Ovary (tissue), 9 donors: ENCODE measurements around the gene MAN1A1. TPM values are rescaled to one million over a fixed set of nuclear protein-coding genes. Genes with fewer than 3 reads are reported as not detected.

Source experiments
- DNase-seq, 5 donors: peaks; one replicate each; pipeline ENCODE4 v3.0.0-alpha.2; 2019 to 2020
- H3K27ac ChIP-seq, 2 donors: fragments of 200-600 bp; one replicate each; pipeline versions ENCODE4 v1.5.1 to v1.8.0; 2019 to 2022
- H3K27me3 ChIP-seq: fragments of 200-600 bp; one replicate; pipeline ENCODE4 v1.8.0; 2022
- H3K36me3 ChIP-seq: fragments of 200-600 bp; sonication (generic); one replicate; pipeline ENCODE4 v1.5.1; 2019
- H3K4me1 ChIP-seq: one replicate; pipeline ENCODE4 v1.8.1; 2013; ENCODE audit warnings: mild to moderate bottlenecking, moderate library complexity; ENCODE audit not compliant: insufficient read depth
- H3K4me3 ChIP-seq: fragments of 200-600 bp; sonication (generic); one replicate; pipeline ENCODE4 v1.5.1; 2017
- H3K9me3 ChIP-seq, 2 donors: fragments of 200-600 bp in 1 of 2; sonication (generic) in 1 of 2; one replicate each; pipeline versions ENCODE4 v1.5.1 to v1.8.1; 2013 to 2019; ENCODE audit warnings: mild to moderate bottlenecking in 1 of 2, moderate library complexity in 1 of 2
- CTCF ChIP-seq, 3 donors: fragments of 450-650 bp in 2 of 3; fragments of 200-600 bp in 1 of 3; IDR thresholded peaks; one replicate each; pipeline versions ENCODE4 v1.5.1 to v1.8.0; 2016 to 2022; ENCODE audit warnings: antibody characterized with exemption in 3 of 3, mild to moderate bottlenecking in 1 of 3
- EP300 ChIP-seq: sonication (generic); formaldehyde crosslinking; IDR thresholded peaks from one replicate; pipeline ENCODE4 v1.6.1; 2017; ENCODE audit warnings: antibody characterized with exemption
- POLR2A ChIP-seq: fragments of 450-650 bp; IDR thresholded peaks from one replicate; pipeline ENCODE4 v1.6.1; 2017; ENCODE audit warnings: antibody characterized with exemption, mild to moderate bottlenecking, moderate library complexity
- WGBS, 3 donors: extraction: QIAGEN DNeasy Blood & Tissue Kit in 1 of 3; methylation state at CpG; one replicate each; pipeline versions ENCODE4 v1.1.5 to v1.1.7; 2013 to 2017; 5-methylcytosine and 5-hydroxymethylcytosine counted together
- intact Hi-C, 4 donors: fragments of 100-400 bp; cut with DNase I; formaldehyde crosslinking; loops; one replicate each; pipeline versions ENCODE4 v1.11.0 to v1.15.1; 2022 to 2023
- polyA plus RNA-seq, 2 donors: library from polyadenylated mRNA; stranded (reverse); fragments of 200-250 nt in 1 of 2; fragments of 350-450 nt in 1 of 2; fragmentation: Illumina TruSeq in 1 of 2; extraction: RNeasy Lipid Tissue Mini Kit (QIAGEN cat#74804) in 1 of 2; gene quantifications; one replicate each; pipeline ENCODE4 v1.2.3, GENCODE V29; 2013 to 2014
- total RNA-seq, 7 donors: library from RNA; depleted of rRNA in 2 of 7; stranded (reverse); fragments of >200 nt in 2 of 7; fragmentation: NEBNext Ultra II Directional in 3 of 7; extraction: Animal tissue kit (Norgen Biotek cat#: 25700) in 3 of 7; gene quantifications; one replicate each; pipeline versions ENCODE4 v1.1.0 to v1.2.4, GENCODE V29; 2016 to 2023
- donor health status: DM: no; HTN: no; CAD: no; lungs with moderate emphysema.
- donor health status: DM: no; HTN: no; CAD: no.
- donor health status: Bipolar disorder and iron deficiency.
- donor health status: DM: yes; HTN: yes; CAD: no.
- donor health status: DM: no; HTN: no; CAD: no.
- donor health status: DM: yes; HTN: yes; CAD: no.

Gene MAN1A1
- total and polyA plus RNA-seq, 9 donors: 22.1 to 49.6 (median 31.8) TPM

GRCh38 chr6:119200512-119201175 is 148.9 kb downstream of the MAN1A1 start:
- no peaks in the 10 kb centered on the region for H3K36me3 ChIP-seq
- no peak overlapping the region for H3K27ac ChIP-seq
- no peaks in the 10 kb centered on the region for H3K4me1 ChIP-seq
- intact Hi-C loops: no loop called here
- TF ChIP-seq POLR2A: no peak
- TF ChIP-seq CTCF (IDR thresholded peaks at IDR 0.05): no peak
- TF ChIP-seq EP300: no peak
- no peak overlapping the region for H3K4me3 ChIP-seq
- H3K9me3 ChIP-seq: no peaks in the 10 kb centered on the region
- no peak for DNase-seq
- no peaks in the 10 kb centered on the region for H3K27me3 ChIP-seq
- WGBS, 3 donors: 63 to 84% (median 64%) methylated on average over 1 of the region's 1 CpG

GRCh38 chr6:119197271-119197670 is 152.3 kb downstream of the MAN1A1 start:
- no peaks in the 10 kb centered on the region for H3K36me3 ChIP-seq
- TF ChIP-seq EP300: no peak
- TF ChIP-seq CTCF (IDR thresholded peaks at IDR 0.05): no peak
- TF ChIP-seq POLR2A: no peak
- no peak for DNase-seq
- H3K27me3 ChIP-seq: no peaks in the 10 kb centered on the region
- no peak overlapping the region for H3K27ac ChIP-seq
- H3K9me3 ChIP-seq: no peaks in the 10 kb centered on the region
- H3K4me3 ChIP-seq: no peak overlapping the region
- no peaks in the 10 kb centered on the region for H3K4me1 ChIP-seq
- intact Hi-C loops: no loop called here
- WGBS, 3 donors: 95 to 97% (median 96%) methylated on average over 5 of the region's 5 CpGs

GRCh38 chr6:119196715-119197114 is 152.8 kb downstream of the MAN1A1 start:
- intact Hi-C loops: no loop called here
- 88 to 93% (median 90%) methylated on average over 4 of the region's 4 CpGs for WGBS, 3 donors
- Histone ChIP-seq H3K36me3 (no peaks in the 10 kb centered on the region), H3K27me3 (no peaks in the 10 kb centered on the region), H3K9me3 (no peaks in the 10 kb centered on the region), H3K4me3 (no peak overlapping the region), H3K27ac (no peak overlapping the region), H3K4me1 (no peaks in the 10 kb centered on the region)
- no peak for DNase-seq
- TF ChIP-seq EP300: no peak
- TF ChIP-seq CTCF (IDR thresholded peaks at IDR 0.05): no peak
- no peak for TF ChIP-seq POLR2A

GRCh38 chr6:119195848-119196247 is 153.7 kb downstream of the MAN1A1 start:
- H3K4me3 ChIP-seq: no peak overlapping the region
- H3K27ac ChIP-seq: no peak overlapping the region
- H3K36me3 ChIP-seq: no peaks in the 10 kb centered on the region
- H3K9me3 ChIP-seq: no peaks in the 10 kb centered on the region
- intact Hi-C loops: no loop called here
- H3K27me3 ChIP-seq: no peaks in the 10 kb centered on the region
- no peaks in the 10 kb centered on the region for H3K4me1 ChIP-seq
- WGBS, 3 donors: 83 to 88% (median 83%) methylated on average over 5 of the region's 5 CpGs
- TF ChIP-seq EP300 (no peak), CTCF (IDR thresholded peaks at IDR 0.05) (no peak), POLR2A (no peak)
- no peak for DNase-seq
